NCI-H146 treated with DMSO at 0.1 percent for 48 hours (cell line): ENCODE measurements around the gene TFCP2.
A peak's percentile ranks its signal among the peaks of the same experiment; 100 is the strongest.

Source experiments
- DNase-seq: peaks from one replicate; lab custom pipeline; 2025; ENCODE audit not compliant: unreplicated experiment; lab: John Stamatoyannopoulos, UW

Gene TFCP2

GRCh38 chr12:51197736-51198567 lies 25.0 kb upstream of the TFCP2 start:
- no peak for DNase-seq

GRCh38 chr12:51196547-51196946 lies 23.6 kb upstream of the TFCP2 start:
- DNase-seq: no peak

DNA sequence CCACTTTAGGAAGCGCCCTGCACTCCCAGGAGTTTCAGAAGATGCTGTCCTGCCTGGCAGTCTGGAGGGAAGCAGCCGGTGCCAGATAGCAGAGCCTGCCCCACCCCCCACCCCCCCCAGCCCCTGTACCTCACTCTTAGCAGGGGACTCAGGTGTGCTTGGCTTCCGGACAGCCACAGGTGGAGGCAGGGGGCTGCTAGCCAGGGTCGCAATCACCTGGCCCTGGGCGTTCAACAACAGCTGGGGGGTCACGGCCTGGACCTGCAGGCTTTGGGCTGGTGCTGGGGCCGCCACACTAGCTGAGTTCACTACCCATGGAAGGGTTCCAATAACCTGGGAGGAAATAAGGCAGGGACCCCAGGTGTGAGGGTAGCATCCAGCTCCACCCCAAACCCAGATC lies 22.9 kb upstream of the TFCP2 start:
- DNase-seq: no peak

DNA sequence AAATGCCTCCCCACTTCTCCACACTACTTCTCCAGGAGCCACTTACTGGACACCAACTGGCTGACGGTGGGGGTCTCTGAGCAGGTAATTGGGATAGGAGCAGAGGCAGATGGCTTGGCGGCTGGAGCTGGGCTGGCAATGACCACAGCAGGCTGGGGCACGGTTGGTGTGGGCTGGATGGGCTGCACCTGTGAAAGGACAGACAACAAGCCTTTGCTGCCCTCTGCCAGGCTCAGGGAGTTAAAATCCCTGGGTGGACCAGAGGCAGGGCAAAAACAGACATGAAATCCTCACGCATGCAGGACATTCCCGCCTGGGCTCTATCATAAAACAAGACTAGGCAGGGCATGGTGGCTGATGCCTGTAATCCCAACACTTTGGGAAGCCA lies 19.3 kb upstream of the TFCP2 start:
- DNase-seq: no peak

DNA sequence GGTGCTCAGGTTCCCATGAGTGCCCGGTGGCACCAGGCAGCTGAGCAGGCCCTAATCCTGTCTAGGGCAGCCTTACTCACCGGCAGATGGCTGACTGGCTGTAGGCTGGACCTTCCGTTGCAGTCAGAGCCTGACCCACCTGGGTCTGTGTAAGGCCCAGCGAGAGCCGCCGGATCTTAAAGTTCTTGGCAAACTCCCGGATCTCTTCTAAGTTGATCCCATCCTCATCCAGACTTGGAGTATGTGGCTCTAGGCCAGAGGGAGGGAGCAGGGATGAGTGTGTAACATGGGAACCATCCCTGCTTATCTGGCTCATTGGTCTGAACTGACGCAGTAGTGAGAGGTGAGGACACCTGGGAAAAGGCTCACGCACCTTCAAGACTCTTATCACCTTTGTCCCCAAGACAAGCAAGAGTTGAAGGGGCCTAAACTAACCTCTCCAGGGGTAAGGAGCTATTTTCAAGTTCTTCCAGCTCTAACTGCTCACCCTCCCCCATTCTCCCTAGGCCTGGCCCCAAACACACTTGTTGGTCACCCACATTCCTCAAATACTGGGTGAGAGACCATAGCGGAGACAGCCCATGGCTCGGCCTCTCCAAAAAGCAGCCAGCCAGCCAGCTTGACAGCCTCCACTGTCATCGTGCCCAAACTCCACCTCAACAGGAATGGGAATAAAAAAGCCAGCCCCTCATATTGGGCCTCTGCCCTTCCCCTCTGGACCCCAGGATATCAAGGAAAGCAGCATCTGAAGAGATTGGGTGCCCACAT lies 18.8 kb upstream of the TFCP2 start:
- no peak for DNase-seq

GRCh38 chr12:51190820-51191219 lies 17.9 kb upstream of the TFCP2 start:
- DNase-seq: no peak

- DNase-seq: no peak
Observed at GRCh38 chr12:51189790-51190355, 16.9 kb upstream of the TFCP2 start.

GRCh38 chr12:51188359-51189051 lies 15.6 kb upstream of the TFCP2 start:
- no peak for DNase-seq

DNA sequence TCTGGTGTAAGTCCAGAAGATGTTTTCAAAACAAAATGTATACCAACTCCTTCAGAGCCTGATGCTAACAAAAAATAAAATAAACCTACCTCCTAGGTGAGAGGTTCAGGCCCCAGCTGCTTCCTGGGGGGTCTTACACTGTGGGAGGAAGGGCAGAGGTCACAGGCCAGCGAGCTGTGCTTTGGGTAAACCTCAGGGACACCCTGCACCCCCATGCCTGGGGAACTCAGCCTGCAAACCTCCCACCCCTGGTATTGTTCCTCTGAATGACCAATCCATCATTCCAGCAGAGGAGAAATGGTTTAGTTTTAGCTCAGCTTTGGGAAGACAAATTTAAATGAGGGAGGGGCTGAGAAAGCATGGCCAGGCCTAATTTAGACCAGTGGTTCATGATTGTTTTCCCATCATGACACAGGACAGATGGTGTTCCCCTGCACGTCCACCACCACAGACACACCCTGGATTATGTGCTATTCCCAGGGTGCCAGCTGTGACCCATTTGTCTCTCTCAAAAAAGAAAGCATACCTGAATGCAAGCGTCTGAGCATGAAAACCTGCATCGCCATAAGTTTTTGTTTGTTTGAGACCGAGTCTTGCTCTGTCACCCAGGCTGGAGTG lies 14.5 kb upstream of the TFCP2 start:
- no peak for DNase-seq

DNA sequence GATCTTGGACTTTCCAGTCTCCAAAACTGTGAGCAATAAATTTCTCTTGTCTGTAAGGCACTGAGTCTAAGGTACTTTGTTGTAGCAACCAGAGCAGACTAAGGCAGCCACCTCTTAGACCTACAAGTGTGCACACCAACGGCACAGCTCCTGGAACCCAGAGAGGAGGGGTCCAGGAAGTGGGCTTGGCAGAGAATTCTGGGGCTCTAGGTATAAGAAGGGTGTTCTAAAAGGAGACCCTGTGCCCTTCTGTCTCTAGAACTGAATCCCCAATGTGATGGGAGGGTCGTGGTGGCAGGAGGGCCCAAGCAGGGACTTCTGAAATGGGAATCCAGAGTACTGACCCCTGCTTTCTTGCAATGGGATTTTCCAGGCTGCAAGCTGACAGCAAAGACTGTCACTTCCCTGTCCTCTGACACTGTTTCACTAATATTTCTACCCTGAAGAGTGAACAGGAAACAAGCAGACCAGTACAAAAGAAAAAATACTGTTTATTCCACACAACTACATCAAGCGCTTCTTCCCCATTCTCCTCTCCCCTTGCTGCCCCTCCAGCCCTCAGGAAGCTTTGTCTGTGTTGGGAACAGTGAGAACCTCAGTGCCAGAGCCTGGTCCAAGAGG lies 13.6 kb upstream of the TFCP2 start:
- no peak for DNase-seq

DNA sequence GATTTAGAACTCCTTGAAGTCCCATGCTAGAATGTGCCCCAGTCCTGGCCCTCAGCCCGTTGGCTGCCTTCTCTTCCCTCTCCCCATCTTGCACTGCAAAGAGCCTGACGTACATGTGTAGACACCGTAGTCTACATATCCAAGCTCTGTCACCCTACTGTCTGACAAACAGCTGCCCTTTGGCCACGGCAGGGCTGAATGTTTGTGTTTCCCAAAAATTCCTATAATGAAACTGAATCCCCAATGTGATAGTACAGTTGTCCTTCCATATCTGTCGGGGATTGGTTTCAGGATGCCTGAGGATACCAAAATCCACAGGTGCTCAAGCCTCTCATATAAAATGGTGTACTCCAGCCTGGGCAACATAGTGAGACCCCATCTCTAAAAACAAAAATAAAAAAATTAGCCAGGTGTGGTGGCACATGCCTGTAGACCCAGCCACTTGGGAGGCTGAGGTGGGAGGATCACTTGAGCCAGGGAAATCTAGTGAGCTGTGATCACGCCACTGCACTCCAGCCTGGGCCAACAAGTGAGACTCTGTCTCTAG lies 12.3 kb upstream of the TFCP2 start:
- DNase-seq: no peak

DNA sequence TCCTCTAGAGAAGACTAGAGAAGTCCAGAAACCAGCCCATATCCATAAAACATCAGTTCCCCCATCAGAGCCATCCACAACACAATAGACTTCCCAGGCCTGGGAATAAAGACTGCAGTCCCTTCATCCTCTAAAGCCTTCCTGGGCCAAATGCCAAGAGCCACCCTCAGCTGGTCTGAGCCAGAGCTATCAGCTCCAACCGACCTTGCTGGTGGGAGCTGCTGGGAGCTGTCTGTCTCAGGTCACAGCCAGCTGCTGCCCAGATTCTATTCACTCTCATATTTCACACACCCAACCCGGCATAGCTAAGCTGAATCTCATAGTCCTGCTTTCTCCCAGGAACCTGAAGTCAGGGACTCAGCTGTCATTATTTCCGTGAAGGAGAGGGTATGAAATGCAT lies 10.9 kb upstream of the TFCP2 start:
- peak; percentile 31 for DNase-seq

GRCh38 chr12:51183349-51183748 lies 10.4 kb upstream of the TFCP2 start:
- no peak for DNase-seq

- no peak for DNase-seq
Observed at GRCh38 chr12:51181558-51181957, 8.6 kb upstream of the TFCP2 start.

DNA sequence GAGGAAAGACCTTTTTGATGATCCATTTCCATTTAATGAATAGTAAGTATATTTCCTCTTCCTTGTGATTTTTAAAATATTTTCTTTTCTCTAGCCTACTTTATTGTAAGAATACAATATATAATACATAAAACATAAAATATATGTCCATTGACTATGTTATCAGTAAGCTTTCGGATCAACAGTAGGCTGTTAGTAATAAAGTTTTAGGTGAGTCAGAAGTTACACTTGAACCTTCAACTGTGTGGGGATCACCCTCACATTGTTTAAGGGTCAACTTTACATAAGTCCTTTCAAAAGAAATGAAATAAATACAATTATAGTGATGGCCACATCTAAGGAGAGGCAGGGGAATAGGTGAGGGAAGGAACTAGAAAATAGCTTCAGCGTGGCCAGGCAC lies 5.0 kb upstream of the TFCP2 start:
- DNase-seq: no peak

- no peak for DNase-seq
Observed at GRCh38 chr12:51174501-51174900, 1.6 kb upstream of the TFCP2 start.

DNA sequence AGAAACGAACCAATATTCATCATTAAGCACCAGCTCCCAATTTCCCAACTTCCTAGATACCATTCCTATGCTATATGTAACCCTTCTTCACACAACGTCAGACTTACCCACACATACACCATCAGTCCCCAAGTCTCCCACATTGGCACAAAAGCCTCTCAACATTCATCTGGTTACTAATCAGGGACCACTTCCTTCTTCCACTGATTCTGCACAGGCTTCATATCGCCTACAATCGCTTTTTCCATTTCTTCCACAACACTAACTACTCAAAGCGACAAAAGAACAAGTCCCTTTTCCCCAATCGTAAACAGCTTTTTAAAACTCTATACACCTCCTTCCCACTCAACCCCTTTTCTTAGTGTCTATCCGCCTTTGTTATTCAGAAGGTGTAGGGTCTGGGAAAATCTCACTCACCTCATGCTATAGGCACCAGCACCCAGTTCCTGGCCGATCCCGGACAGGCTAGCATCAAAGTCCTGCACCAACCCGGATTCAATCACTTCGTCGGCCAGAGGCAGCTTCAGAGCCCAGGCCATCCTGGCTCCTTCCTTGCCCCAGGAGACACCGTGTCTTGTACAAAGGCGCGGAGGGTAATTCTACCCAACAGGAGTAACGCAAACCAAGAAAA lies 936 bp downstream of the TFCP2 start:
- DNase-seq: no peak

- no peak for DNase-seq
Observed at GRCh38 chr12:51163795-51164194, 9.1 kb downstream of the TFCP2 start.

GRCh38 chr12:51162217-51162616 lies 10.7 kb downstream of the TFCP2 start:
- DNase-seq: no peak
